ENCODE data around the gene ARHGEF17. TPM values are rescaled to one million over a fixed set of nuclear protein-coding genes. Genes with fewer than 3 reads are reported as not detected.

Gene ARHGEF17
- total RNA-seq, 1 donor from 2014 or later = 71.5 TPM

GRCh38 chr11:73393479-73394415, 85.7 kb downstream of the ARHGEF17 start:
- DNase-seq (ENCODE audit: low spot score) = peak; percentile 77

- DNase-seq (ENCODE audit: low spot score) = no peak
These were observed 86.6 kb downstream of the ARHGEF17 start for GRCh38 chr11:73394416-73395296.

DNA sequence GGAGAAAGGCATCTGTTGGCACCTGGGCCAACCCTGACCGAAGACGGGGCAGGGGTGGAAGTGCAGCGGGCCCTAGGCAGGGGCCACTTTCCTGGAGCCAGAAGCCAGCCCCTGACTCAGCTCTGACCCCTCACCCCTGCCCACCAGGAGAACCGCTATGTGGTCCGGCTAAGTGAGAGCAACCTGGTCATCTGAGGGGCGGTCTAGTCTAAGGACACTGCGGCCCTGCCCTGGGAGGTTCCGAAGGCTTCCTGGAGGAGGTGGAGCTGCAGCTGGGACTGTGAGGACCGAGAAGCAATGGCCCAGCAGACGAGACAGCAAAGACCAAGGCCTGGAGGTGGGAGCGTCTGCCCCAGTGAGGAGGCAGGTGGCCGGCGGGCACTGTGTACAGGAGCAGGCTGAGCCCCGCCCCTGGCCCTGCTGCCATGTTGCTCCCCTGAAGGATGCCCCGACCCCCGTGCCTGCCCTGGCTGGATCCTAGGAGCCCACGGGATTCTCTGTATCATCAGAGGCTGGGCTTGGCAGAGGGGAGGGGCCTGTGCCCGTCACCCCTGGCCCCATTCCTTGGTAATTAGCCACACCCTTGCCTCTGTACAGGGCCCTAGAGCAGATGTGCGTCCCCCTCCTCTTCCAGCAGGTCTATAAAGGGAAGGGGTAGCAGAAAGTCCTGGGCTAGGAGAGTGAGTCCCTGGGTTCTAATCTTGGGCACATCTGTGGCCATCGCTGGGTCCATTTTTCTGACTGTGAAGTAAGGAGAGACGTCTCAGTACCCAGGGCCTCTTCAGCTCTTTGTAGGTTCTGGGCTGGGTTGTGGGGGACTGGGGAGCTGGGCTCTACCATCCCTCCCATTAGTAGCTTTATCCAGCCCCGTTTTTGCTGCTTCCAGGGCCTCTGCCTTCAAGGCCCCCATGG, 87.5 kb downstream of the ARHGEF17 start:
- DNase-seq (ENCODE audit: low spot score) = no peak

- no peak for DNase-seq (ENCODE audit: low spot score)
These were observed 88.3 kb downstream of the ARHGEF17 start for GRCh38 chr11:73396251-73396930.

GRCh38 chr11:73396985-73397384, 88.9 kb downstream of the ARHGEF17 start:
- DNase-seq (ENCODE audit: low spot score) = no peak

DNA sequence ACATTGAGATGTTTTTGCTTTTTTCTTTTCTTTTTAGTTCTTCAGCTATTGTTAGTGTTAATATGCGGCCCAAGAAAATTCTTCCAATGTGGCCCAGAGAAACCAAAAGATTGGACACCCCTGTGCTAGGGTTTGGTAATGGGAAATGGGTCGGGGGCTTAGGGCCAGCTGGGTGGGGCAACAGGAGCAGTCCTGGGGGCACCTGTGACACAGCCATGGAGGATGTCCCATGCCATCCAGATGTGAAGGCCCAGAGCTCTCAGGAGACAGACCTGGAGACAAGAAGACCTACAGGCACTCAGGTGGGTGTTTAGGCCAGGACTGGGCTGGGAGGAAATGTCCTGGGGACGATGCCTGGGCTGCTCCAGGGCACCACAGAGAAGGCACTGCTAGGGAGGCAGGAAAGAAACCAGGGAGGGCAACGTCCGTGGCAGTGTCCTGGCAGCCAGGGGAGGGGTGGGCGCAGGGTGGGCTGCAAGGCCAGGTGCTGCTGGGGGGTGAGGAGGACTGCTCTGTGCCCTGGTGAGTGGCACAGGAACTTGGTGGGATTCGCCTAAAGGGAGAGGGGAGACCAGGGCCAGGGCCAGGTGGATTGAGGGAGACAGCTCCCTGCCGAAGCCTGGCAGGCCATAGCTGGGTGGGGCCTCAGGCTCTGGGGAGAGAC, 89.5 kb downstream of the ARHGEF17 start:
- DNase-seq (ENCODE audit: low spot score) = no peak

DNA sequence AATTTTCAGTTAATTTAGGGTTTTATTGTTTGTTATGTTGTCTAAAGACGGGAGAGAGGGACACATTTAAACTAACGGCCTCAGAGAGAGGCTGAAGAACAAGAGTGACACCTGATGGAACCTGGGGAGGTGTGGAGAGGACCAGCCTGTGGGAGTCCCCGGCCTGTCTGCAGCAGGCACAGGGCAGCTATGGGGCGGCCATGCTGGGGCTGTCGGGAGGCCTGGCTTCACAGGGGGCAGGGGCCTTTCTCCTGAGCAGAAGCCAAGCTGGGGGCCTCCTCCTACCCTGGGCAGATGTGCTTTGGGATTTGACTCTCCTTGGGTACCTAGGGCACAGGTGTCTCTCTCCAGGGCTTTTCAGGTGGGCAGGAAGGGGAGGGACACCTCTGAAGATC, 90.1 kb downstream of the ARHGEF17 start:
- DNase-seq (ENCODE audit: low spot score) = no peak

DNA sequence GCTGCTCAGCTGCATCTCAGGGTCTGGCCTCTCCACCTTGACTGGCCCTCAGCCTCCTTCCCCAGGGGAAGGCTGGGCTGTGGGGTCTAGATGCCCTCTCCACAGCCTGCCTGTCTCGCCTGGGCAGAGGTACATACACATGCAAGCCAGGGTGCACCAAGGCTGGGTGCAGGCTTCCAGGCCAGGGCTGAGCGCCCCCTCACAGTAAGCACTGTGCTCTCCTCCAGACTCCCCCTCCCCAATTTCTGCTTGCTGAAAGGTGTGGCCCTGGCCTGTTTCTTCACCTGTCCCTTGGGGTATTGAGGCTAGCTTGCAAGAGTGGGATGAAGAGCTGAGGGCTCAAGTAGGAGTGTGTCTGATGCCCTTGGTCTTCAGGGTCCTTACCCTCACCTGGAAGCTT, 90.6 kb downstream of the ARHGEF17 start:
- no peak for DNase-seq (ENCODE audit: low spot score)

DNA sequence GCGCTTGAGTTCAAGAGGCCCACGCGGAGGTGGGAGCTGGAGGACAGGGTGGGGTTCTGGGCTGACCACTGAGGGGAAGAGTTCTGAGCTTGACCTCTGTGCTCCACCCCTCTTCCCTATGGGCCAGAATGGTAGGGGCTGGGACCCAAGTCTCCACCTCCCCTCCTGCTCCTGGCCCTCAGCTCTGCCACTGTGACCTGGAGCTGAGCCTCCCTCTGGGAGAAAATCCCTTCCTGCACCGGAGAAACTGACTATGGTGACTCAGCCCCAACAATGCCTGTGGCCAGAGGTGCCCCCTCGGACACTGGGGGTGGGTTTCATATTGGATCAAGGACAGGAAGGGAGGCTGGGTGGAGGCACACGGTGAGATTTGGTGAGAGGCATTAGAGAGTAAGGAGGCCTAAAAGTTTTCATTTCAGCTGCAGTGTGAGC, 91.1 kb downstream of the ARHGEF17 start:
- no peak for DNase-seq (ENCODE audit: low spot score)

DNA sequence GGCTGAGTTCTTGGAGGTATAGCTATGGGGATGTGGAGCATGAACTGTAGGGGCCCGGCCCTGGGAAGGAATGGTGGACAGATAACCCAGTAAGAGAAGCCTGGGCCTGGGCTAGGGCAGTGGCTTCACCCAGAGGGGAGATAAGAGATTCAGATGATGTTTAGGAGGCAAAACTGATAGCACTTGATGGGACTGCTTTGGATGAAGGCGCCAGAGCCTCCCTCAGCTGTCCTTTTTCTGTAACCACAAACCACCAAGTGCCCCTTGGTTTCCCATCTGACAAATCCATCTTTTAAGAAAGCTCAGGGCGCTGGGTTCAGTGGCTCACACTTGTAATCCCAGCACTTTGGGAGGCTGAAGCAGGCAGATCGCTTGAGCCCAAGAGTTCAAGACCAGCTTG, 91.6 kb downstream of the ARHGEF17 start:
- no peak for DNase-seq (ENCODE audit: low spot score)

DNA sequence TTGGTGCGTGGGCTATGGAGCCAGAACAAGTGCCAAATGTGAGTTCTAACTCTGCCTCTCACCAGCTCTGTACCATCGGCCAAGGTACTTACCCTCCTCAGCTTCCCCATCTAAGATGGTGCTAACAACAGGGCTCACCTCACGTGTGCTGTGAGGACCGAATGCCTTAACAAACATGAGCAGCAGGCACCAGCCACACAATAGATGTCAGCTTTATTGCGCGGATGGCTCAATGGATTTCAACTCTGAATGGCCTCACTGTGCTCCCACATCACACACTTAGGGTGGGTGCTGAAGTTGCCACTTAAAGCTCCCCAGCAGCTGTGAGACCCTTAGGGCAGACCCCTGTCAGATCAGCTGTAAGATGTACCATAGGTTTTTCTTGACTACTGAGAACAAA, 92.2 kb downstream of the ARHGEF17 start:
- no peak for DNase-seq (ENCODE audit: low spot score)

GRCh38 chr11:73401217-73401923, 93.3 kb downstream of the ARHGEF17 start:
- DNase-seq (ENCODE audit: low spot score) = no peak

GRCh38 chr11:73401924-73402833, 94.1 kb downstream of the ARHGEF17 start:
- peak; percentile 32 for DNase-seq (ENCODE audit: low spot score)

- DNase-seq (ENCODE audit: low spot score) = peak; percentile 30
These were observed 94.7 kb downstream of the ARHGEF17 start for GRCh38 chr11:73402834-73403185.

DNA sequence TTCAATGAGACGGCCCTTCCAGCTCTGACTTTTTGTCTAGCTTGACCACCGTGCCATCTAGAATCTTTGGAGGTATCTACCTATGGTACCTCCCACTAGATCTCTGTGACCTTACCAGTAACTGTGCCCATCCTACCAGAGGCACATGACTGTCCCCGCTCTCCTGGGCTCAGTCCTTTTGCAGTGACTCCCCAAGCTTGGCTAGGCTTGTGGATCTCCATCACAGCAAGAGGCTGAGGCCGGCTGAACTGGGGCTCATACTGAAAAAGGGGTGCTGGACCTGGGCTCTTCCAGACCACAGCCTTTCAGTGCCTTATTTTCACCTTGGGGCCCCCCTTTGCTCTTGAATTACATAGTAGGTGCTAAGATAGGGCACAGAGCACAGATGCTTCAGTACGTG, 95.5 kb downstream of the ARHGEF17 start:
- DNase-seq (ENCODE audit: low spot score) = no peak

DNA sequence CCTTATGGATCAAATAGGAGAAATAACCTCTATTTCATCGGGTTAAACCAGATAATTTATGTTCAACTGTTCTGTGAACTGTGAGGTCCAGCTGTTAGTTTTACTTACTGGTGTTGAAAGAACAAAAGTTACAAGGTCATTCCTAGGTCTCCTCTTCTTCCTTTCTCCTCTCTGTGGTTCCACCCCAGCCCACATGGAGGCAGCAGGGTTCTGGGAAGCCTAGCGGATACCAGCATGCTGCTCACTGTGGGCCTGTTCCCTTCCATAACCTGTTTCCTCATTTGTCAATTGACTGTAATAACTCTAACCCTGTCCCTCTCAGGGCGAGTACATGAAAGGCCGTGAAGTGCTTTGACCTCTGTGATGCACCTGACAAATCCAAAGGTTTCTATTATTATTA, 96.0 kb downstream of the ARHGEF17 start:
- DNase-seq (ENCODE audit: low spot score) = peak; percentile 52

GRCh38 chr11:73404506-73405145, 96.5 kb downstream of the ARHGEF17 start:
- DNase-seq (ENCODE audit: low spot score) = no peak

DNA sequence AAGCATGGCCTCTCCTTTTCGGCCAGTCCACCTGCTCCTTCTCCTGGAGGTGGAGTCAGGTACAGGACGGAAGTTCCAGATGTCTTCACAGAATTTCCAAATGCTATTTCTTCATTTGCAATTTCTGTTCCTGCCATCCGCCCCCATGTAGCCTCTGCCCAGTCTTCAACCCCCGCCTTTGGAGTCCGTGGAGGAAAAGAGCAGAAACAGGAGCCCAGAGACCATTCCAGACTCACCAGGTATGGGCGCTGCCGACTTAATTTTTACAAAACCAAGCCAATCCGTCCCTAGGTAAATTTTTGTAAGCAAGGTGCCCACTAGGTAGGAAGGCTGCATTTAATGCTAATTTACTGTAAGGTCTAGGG, 97.1 kb downstream of the ARHGEF17 start:
- DNase-seq (ENCODE audit: low spot score) = no peak

Data from ureter (tissue), 1 donor.